ENCODE results near the gene CLEC16A.

CLEC16A gene

DNA sequence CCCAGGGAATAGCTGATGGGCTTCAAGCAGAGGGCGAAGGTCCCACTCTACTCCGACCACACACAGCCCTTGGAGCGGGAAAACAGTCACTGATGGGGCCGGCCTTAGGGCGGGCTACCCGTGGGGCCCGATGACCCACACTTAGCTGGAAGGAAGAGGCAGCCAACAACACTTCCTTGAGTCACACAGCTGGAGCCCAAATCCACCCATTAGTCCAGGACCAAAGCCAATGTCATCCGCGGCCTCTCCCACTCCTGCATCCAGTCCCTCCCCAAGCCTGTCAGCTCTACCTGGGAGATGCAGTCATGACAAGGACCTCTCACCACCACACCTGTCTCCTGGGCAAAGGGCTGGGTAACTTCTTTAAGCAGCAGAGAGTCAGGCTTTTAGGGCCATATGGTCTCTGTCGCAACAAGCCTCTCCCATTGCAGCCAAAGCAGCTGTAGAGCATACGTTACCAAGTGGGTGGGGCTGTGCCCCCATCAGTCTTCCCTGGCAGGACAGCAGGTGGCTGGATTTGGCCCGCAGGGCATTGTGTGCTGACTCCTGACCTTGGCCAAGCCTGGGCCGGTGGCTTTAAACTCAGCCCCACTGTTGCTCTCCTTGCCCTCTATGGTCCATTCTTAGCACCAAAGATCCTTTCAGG lies 200.9 kb downstream of the CLEC16A start:
- FAIRE-seq, result no peak
- no peak for TF ChIP-seq PAX5 (IDR thresholded peaks at IDR 0.05; ENCODE audit: insufficient read depth, low read length, severe bottlenecking)
- DNase-seq (ENCODE audit: insufficient read length, low spot score), result no peak

DNA sequence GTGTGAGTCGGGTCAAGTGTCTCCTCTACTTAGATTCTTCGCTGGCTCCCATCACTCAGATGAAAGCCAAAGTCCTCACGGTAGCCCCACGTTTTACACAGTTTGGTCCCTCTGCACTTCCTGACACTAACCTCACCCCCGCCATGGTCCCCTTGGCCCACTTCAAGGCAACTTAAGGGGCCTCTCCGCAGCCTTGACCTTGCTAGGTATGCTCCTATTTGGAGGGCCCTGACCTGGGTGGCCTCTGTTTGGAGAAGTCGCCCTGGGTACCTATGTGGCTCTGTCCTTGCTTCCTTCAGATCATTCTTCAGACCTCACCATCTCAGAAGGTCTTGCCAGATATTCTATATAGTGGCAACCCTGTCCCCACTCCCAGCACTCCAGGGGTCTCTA lies 201.5 kb downstream of the CLEC16A start:
- no peak for FAIRE-seq

DNA sequence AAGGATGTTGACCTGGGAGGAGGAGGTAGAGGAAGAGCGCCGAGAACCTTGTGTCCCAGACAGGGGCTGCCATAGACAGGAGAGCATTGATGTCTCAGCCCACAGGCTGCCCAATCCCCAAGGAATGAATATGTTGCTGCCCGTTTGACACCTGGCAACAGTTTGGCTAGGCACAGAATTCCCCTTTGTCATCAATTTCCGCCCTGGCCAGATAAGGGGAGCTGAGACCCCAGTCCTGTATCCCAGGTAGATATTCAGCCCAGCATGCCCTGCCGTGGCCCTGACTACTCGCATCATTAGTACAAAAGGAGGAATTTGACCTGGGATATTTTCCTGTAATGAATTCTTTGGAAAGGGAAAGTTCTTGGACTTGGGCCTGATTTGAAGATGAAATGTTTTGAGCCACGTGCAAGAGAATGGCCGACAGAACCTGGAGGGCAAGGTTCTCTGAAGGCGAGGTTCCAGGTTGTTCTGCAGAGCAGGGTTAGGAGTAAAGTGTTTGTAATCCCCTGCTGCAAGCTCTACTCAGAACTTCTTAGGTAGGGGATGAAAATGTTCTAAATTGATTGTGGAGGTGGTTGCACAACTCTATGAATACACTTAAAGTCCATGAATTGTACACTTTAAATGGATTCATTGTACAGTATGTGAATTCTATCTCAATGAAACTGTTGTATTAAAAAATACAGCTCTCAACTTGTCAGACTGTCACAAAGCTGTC lies 202.8 kb downstream of the CLEC16A start:
- no peak for TF ChIP-seq SPI1 (IDR thresholded peaks at IDR 0.05; ENCODE audit: low read depth, low read length)
- TF ChIP-seq POLR2A (IDR thresholded peaks at IDR 0.05; ENCODE audit: low read depth, low read length), result no peak
- no peak for TF ChIP-seq PAX5 (IDR thresholded peaks at IDR 0.05; ENCODE audit: insufficient read depth, low read length, severe bottlenecking)
- TF ChIP-seq POLR2AphosphoS5 (IDR thresholded peaks at IDR 0.05; ENCODE audit: low read depth, low read length), result no peak
- no peak for TF ChIP-seq TAF1 (IDR thresholded peaks at IDR 0.05; ENCODE audit: low read depth, low read length)
- TF ChIP-seq POU2F2 (IDR thresholded peaks at IDR 0.05; ENCODE audit: low read depth, low read length), result no peak
- DNase-seq (ENCODE audit: insufficient read length, low spot score) (no peak), FAIRE-seq (no peak)

More for the DNA sequence above, 201.5 kb downstream of the CLEC16A start:
- no peak for DNase-seq (ENCODE audit: insufficient read length, low spot score)
- TF ChIP-seq POLR2A (IDR thresholded peaks at IDR 0.05; ENCODE audit: low read depth, low read length) (no peak), TAF1 (IDR thresholded peaks at IDR 0.05; ENCODE audit: low read depth, low read length) (no peak), PAX5 (IDR thresholded peaks at IDR 0.05; ENCODE audit: insufficient read depth, low read length, severe bottlenecking) (no peak), SPI1 (IDR thresholded peaks at IDR 0.05; ENCODE audit: low read depth, low read length) (no peak), POU2F2 (IDR thresholded peaks at IDR 0.05; ENCODE audit: low read depth, low read length) (no peak), POLR2AphosphoS5 (IDR thresholded peaks at IDR 0.05; ENCODE audit: low read depth, low read length) (no peak)

DNA sequence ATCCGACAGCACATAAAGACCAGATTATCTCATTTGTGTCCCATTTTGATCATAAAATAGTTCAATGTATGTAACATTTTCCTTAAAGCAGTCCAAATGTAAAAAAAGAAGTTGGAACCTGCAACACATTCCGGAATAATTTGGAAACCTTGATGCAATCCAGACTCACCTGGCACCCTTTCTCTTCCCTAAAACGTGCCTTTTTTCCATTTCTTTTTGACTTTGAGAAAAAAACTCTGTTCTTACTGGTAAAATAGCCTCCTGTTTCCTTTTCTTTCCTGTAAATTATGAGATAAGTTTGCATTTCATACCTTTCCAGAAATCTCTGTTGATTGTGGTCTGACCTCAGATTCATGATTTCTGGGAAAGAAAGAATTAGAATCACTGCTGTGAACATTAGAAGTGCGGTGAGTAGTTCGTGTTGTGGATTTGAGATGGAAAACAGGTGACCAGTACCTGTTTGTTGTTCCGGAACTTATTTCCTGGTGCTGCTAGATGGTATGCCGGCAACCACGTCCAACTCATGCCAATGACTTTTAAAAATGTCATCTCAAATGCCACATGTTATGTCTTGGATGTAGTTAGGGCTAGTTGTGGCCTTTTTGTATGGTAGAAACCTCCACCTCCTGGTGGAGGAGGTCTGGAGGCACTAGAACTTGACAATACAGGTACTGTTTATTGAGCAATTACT lies 203.5 kb downstream of the CLEC16A start:
- no peak for FAIRE-seq
- no peak for TF ChIP-seq POLR2AphosphoS5 (IDR thresholded peaks at IDR 0.05; ENCODE audit: low read depth, low read length)
- TF ChIP-seq POLR2A (IDR thresholded peaks at IDR 0.05; ENCODE audit: low read depth, low read length), result no peak
- TF ChIP-seq SPI1 (IDR thresholded peaks at IDR 0.05; ENCODE audit: low read depth, low read length), result no peak
- no peak for TF ChIP-seq POU2F2 (IDR thresholded peaks at IDR 0.05; ENCODE audit: low read depth, low read length)
- TF ChIP-seq TAF1 (IDR thresholded peaks at IDR 0.05; ENCODE audit: low read depth, low read length), result no peak
- TF ChIP-seq PAX5 (IDR thresholded peaks at IDR 0.05; ENCODE audit: insufficient read depth, low read length, severe bottlenecking), result no peak
- DNase-seq (ENCODE audit: insufficient read length, low spot score), result no peak

DNA sequence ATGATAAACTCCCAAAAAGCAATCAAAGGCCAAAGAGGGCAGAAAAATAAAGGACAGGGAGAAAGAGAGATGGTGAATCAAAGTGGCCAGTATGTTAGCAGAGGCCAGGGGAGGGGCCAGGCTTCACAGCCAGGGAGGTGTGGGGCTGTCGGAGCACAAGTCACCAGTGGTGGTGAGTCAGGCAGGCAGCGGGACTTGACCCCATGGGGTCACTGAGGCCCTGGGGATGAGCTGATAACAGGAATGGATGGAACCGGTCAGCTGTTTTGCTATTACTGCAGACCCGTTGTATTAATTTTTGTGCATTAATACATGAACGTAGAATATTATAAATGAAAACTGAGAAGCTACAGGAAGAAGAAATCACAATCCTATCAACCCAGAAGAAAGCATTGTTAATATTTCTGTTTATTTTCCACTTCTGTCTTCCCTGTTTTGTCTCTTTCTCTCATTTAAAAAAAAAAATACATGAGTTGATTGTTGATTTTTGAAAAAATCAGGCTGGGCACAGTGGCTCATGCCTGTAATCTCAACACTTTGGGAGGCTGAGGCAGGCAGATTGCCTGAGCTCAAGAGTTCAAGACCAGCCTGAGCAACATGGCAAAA lies 204.8 kb downstream of the CLEC16A start:
- FAIRE-seq (no peak), DNase-seq (ENCODE audit: insufficient read length, low spot score) (no peak)
- TF ChIP-seq SPI1 (IDR thresholded peaks at IDR 0.05; ENCODE audit: low read depth, low read length) (no peak), POU2F2 (IDR thresholded peaks at IDR 0.05; ENCODE audit: low read depth, low read length) (no peak), TAF1 (IDR thresholded peaks at IDR 0.05; ENCODE audit: low read depth, low read length) (no peak), POLR2A (IDR thresholded peaks at IDR 0.05; ENCODE audit: low read depth, low read length) (no peak), PAX5 (IDR thresholded peaks at IDR 0.05; ENCODE audit: insufficient read depth, low read length, severe bottlenecking) (no peak), POLR2AphosphoS5 (IDR thresholded peaks at IDR 0.05; ENCODE audit: low read depth, low read length) (no peak)

DNA sequence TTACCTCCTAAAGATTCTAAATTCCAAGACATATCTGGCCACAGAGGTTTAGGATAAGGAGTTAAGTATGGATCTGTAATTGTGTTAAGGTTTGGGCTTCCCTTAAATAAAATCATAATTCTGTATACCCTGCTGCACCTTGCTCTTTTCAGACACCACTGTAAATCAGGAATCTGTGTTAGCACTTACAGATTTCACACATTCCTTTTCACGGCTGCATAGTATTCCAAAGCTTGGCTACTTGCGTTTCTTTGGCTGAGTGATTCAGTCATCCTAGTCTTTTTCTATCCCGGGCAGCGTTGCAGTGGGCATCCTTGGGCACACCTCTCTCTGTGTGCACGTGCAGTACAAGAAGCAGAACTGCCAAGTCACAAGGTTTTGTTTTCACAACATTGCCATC lies 205.8 kb downstream of the CLEC16A start:
- FAIRE-seq (no peak), DNase-seq (ENCODE audit: insufficient read length, low spot score) (no peak)
- TF ChIP-seq POU2F2 (IDR thresholded peaks at IDR 0.05; ENCODE audit: low read depth, low read length), result no peak
- TF ChIP-seq SPI1 (IDR thresholded peaks at IDR 0.05; ENCODE audit: low read depth, low read length), result no peak
- TF ChIP-seq POLR2AphosphoS5 (IDR thresholded peaks at IDR 0.05; ENCODE audit: low read depth, low read length), result no peak
- no peak for TF ChIP-seq PAX5 (IDR thresholded peaks at IDR 0.05; ENCODE audit: insufficient read depth, low read length, severe bottlenecking)
- TF ChIP-seq TAF1 (IDR thresholded peaks at IDR 0.05; ENCODE audit: low read depth, low read length), result no peak
- TF ChIP-seq POLR2A (IDR thresholded peaks at IDR 0.05; ENCODE audit: low read depth, low read length), result no peak

DNA sequence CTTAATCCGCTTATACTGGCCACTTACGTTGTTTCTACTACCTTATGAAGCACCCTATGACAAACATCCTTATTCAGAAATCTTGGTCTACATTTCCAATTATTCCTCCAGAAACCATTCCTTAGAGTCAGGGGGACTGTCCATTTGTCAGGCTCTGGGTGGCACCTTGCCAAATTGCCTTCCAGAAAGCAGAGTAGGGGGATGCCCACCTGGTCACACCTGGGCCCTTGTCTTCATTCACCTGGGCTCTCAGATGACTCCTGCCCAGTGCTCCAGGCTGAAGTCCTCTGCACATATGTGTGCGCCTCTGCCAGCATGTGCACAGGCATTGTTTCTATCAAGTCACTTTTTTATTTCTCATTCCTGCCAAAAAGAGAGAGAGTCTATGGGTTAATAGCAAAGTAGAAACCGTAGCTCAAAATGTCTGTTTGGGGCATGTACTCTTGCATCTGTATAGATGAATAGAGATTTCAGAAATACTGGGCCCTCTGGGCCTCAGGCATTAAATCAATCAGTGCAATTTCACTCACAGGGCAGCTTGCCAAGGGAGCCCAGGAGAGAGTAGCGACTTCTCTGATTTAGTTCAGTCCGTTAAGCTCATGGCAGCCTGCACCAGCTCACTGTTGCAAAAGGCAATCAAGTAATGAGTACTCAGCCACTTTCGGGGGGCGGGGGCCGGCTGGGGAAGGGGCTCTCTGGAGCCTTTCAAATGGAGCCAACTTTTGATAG lies 207.0 kb downstream of the CLEC16A start:
- FAIRE-seq, result no peak
- TF ChIP-seq TAF1 (IDR thresholded peaks at IDR 0.05; ENCODE audit: low read depth, low read length), result no peak
- TF ChIP-seq POLR2A (IDR thresholded peaks at IDR 0.05; ENCODE audit: low read depth, low read length), result no peak
- TF ChIP-seq POLR2AphosphoS5 (IDR thresholded peaks at IDR 0.05; ENCODE audit: low read depth, low read length), result no peak
- no peak for TF ChIP-seq PAX5 (IDR thresholded peaks at IDR 0.05; ENCODE audit: insufficient read depth, low read length, severe bottlenecking)
- TF ChIP-seq SPI1 (IDR thresholded peaks at IDR 0.05; ENCODE audit: low read depth, low read length), result no peak
- TF ChIP-seq POU2F2 (IDR thresholded peaks at IDR 0.05; ENCODE audit: low read depth, low read length), result no peak
- DNase-seq (ENCODE audit: insufficient read length, low spot score), result no peak

DNA sequence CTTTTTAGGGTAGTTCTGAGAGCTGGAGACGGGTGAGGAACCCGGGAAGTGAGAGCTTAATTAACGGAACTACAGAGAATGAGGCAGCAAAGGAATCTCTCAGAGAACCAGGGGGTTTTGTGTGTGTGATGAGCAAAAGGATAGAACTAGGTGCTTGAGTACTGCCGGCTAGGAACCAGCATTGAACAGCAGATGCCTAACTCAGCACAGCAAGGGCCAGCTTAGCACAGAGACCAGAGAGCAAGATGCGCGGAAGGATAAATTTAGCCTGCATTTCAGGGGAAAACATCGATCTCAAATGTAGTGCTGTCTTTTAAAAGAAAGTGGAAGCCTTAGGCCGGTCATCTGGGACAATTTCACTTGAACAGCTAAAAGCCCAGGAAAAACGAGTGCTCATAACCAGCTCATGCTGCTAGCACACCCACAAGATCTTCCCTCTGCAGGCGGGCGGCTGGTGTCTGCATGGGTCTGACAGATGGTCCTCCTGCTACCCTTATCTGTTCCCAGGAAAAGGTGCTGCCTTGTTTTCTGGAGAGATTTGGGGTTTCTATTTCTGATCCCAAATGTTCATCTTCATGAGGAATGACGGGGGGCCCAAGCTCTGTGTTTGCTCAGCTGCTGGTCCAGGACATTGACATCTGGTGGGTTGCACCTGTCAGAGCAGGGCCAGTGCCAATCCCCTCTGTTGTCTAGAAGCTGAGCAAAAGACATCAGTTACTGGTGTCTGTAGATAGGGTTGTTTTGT lies 207.7 kb downstream of the CLEC16A start:
- FAIRE-seq, result no peak
- no peak for TF ChIP-seq POLR2AphosphoS5 (IDR thresholded peaks at IDR 0.05; ENCODE audit: low read depth, low read length)
- no peak for TF ChIP-seq TAF1 (IDR thresholded peaks at IDR 0.05; ENCODE audit: low read depth, low read length)
- no peak for TF ChIP-seq PAX5 (IDR thresholded peaks at IDR 0.05; ENCODE audit: insufficient read depth, low read length, severe bottlenecking)
- no peak for TF ChIP-seq SPI1 (IDR thresholded peaks at IDR 0.05; ENCODE audit: low read depth, low read length)
- no peak for TF ChIP-seq POLR2A (IDR thresholded peaks at IDR 0.05; ENCODE audit: low read depth, low read length)
- no peak for TF ChIP-seq POU2F2 (IDR thresholded peaks at IDR 0.05; ENCODE audit: low read depth, low read length)
- no peak for DNase-seq (ENCODE audit: insufficient read length, low spot score)

Data from GM12891 (cell line).